Measurements from ENCODE around the gene KIF6.
"Not testable (repeated sequence)": the region's sequence is repeated elsewhere in the genome, so short reads cannot be mapped to it uniquely, and the experiment has no call there.

Gene KIF6

DNA sequence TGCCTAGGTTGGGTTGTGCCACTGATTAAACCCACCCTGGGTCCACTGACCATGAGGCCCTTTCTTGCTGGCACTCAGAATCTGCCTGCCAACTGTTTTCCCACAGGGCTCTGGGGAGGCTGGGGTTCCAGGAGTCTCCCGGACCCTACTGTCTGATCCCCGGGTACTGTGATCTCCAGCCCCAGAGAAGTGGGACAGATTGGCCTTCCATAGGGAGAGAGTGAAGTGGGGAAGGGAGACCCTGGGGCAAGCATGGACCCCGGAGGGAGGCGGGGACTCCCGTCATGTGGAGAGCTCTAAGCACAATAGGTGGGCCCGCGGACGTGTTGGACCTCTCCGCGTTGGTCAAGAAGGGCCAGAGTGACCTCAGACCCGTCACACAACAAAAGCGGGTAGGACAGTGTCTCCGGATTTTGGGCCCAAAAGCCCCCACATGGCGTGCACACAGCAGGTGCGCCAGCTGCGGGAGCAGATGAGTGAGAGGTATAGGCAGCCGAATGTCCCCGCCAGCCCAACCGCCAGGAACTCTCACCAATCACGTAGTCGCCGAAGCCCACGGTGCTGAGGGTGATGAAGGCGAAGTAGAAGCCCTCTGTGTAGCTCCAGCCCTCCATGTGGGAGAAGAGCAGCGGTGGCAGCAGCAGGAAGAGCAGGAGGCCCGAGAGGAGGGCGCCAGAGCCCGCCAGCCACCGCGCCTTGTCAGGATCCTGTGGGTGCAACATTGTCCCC, 421.6 kb downstream of the KIF6 start:
- DNase-seq, result no peak

DNA sequence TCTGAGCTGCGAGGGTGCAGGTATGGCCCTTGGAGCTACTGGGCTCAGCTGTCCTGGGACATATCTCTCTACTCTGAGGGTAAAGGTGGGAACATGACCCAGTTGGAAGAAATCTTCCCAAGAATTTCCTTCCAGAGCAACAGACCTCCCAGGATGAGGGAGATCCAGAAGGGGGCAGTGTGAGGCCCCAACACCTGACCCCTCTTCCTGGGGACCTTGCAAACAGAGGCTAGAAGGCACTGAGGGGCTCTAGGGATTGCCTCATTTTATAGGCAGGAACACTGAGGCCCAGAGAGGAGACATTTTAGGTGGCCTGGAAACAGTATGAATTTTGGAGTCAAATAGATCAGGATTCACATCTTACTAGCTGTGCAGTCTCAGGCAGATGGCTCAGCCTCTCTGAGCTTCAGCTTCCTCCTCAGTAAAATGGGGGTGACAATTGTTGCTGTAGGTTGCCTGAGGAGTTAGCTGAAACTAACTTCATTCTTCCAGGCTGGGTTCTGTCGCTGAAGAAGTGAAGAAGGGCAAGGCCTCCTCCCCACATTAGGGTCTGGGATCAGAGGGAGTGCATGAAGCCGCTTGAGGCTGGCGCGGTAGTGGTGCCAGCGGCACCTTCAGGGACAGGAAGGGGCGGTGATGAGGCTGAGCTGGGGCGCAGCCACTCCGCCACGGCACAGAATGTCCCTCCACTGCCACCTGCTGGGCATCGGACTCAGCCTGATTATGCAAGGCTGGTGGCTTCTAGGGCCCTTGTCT, 422.4 kb downstream of the KIF6 start:
- DNase-seq, result peak; percentile 84

DNA sequence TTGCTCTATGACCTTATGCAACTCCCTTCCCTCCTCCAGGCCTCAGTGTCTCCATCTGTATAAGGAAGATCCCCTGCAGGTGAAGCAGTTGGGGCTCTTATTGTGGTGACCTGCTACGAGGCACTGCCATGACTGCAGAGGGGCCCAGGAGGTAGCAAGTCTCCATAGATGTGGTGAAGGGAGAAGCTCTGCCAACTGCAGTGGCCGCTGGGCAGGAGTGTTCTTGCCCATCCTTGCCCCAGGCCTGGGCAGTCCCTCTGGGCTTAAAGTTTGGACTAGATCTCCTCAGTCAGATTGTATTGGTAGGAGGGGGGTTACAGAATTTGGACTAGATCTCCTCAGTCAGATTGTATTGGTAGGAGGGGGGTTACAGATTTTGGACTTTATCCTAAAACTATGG, 423.2 kb downstream of the KIF6 start:
- DNase-seq, result no peak

DNA sequence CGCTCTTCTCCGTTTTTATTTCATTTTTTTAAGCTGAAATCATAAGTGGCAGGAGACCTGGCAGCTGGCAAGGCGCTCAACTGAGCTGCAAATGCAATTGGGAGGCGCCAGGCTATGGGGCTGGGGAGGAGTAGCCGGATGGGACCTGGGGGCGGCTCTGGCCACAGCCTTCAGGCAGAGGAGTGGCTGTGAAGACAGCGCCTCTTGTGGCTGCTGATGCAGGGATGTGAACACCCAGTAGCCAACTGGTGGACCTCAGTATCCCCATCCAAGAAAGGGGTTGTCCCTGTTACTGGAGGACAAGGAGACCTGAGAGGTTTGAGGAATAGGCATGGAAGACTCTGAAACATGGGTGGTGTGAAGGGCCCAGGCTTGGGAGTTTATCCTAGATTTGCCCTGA, 423.6 kb downstream of the KIF6 start:
- no peak for DNase-seq

DNA sequence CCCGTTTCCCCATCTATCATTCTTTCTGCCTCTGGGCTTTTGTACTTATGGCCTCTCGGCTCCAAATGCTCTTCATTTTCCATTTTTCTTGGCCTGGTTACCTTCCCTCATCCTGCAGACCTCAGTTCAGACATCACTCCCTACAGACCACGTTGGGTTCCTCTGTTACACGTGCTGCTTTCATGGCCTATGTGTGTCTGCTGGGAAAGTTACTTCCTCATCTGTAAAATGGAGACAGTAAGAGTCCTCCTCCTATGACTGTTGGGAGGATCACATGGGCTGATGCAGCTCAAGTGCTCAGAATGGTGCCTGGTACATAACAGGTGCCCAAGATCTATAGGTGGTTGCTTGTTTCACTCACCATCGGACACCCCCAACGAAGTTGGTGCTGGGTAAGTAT, 424.5 kb downstream of the KIF6 start:
- no peak for DNase-seq

DNA sequence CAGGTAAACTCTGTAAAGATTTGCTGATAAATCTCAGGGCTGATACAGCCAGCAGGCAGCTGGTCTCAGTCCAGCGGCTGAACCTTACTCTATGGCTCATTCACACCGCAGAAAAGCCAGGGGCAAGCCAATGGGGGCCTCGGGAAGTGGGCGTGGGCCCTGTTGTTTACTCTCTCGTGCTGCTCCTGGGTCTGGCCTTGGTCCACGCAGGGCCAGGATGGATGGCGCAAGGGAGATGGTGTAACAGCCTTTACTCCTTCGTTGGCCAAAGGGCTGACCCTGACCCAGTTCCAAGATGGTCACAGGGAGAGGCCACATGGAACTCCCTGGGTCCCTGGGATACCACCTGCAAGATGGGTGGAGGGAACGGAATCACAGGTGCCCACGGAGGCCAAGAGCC, 427.1 kb downstream of the KIF6 start:
- DNase-seq, result no peak

DNA sequence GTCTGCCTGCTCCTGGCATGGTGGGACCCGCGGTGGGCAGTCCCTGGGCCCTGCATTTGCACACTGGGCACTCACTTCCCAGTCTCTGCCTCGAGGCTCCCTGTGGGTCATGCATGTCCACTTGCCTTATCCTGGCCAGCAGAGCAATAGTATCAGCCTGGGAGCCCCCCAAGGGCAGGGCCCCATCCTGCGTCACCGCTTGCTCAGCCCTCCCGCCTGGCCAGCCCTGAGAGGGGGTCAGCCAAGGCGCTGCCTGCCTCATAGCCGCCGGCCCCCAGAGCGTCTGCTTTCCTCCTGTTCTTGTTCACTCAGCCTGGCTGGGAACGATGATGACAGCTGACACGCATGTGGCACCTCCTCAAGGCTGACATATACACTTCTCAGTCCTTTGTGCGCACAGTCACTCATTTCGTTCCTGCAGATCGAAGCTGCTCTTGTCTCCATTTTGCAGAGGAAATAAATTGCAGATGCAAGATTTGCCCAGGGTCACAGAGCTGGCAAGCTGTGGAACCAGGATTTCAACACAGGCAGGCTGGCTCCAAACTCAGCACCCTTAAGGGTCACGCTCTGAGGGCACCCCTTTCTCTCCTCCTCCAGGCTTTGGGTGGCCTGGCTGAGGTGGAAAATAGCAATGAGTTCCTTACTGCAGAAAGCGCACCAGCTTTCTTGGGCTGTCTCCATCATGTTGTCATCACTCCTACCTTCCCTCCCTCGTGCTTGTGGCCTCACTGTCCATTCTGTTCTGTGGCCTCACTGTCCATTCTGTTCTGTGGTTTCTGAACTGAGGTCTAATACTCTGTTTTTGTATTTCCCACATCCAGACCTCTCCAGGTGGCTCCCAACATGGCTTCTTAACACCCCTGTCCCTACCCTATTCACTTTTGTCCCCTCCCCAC, 428.2 kb downstream of the KIF6 start:
- DNase-seq, result no peak

DNA sequence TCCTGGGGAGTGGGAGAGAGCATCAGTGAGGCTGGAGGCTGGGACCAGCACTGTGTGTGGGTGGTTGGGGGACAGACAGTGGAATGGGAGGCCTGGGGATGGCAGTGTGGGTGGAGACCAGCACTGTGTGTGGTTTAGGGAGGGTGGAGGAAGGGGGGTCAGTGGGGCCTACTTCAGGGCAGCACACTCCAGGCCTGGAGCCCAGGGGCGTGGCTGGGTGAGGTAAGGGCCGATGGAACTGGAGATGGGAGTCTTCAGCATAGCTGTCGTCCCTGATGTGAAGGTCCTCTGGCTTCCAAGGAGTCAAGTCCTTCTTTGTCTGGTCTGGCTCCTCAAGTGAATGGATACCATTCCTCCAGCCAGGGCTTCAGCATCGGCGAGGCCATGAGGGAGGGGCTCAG, 429.6 kb downstream of the KIF6 start:
- DNase-seq, result no peak

DNA sequence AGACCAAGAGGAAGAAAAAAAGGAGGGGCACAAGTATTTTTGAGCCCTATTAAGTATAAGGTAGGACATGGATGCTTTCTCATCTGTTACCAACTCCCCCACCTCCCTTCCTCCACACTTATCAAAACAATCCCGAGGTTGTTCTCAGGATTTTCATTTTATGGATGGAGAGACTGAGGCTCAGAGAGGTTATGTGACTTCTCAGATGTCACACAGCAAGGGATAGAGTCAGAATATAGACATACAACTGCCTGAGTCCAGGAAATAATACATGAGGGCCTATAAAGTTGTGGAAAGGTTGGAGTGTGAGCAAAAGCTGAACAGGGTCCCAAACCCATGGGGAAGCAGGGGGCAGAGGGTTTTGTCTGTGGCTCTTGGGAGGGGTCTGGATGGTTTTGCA, 430.3 kb downstream of the KIF6 start:
- no peak for DNase-seq

DNA sequence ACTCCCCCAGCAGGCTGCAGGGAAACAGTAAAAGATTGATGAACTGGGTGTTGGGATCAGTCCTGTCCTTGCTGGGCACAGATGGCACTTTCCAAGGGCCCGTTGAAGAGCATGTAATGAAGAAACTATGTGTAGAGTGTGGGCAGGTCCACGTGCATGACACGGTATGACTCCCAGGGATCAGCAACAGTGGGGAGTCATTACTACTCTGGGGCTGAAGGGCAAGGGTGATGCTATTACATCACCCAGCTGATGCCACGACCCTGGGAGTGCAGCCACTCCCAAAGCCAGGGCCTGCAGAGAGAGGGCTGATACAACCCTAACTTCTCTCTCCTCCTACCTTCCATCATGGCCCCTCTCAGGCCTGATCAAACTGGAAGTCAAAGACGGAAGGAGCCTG, 431.1 kb downstream of the KIF6 start:
- no peak for DNase-seq

DNA sequence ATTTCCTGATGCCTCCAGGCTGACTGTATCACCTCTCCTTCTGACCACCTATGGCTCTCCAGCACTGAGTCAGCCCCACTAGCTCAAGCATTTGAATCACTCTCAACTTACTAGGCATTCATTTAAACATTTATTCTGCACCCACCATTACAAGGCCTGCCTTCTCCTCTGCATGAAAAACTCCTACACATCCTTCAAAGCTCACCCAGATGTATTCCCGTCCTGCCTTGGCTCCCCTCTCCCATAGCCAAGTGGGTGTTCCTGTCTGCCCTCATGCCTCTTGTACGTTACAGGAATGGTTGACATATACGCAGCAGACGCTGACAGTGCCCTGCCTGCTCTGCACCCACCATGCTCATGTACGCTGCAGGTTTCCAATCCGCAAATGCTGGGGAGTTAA, 432.6 kb downstream of the KIF6 start:
- DNase-seq, result no peak

DNA sequence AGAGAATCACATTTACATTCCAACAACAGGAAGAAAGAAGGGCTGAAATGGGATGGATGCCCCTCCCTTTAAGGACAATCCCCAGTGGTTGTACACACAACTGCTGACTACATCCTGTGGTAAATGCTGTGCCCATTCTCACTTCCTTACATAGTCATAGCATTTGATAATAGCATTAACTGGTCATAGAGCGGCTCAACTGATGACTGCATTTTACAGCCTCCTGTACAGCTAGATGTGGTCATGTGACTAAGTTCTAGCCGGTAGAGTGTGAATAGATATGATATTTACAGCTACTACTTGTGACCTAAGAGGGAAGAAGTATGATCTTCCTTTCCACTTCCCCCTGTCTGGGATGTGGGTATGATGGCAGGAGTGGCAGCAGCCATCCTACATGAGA, 435.7 kb downstream of the KIF6 start:
- no peak for DNase-seq

DNA sequence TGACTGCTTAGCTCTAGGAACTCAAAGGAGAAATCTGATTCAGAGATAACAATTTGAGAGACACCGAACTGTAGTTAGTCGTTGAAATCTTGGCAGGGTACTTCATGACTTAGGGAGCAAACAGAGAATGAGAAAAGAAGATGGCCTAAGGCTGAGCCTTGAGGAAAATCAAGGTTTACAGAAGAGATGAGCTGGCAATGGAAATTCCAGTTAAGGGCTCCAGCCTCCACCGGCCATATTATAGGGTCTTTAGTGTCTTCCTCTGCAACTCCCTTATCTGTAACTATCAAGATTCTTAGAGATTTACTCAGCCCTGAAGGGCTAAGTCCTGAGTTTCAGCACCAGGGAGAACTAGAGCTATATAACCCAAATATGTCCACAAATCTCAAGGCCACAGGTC, 437.6 kb downstream of the KIF6 start:
- no peak for DNase-seq

DNA sequence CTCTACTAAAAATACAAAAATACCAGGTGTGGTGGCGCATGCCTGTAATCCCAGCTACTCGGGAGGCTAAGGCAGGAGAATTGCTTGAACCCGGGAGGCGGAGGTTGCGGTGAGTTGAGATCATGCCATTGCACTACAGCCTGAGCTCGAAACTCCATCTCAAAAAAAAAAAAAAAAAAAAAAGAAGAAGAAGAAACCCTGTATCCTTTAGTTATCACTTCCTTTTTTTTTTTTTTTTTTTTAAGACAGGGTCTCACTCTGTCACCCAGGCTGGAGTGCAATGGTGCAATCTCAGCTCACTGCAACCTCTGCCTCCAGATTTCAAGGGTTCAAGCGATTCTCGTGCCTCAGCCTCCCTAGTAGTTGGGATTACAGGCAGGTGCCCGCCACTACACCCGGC, 438.6 kb downstream of the KIF6 start:
- not testable (repeated sequence) for DNase-seq

DNA sequence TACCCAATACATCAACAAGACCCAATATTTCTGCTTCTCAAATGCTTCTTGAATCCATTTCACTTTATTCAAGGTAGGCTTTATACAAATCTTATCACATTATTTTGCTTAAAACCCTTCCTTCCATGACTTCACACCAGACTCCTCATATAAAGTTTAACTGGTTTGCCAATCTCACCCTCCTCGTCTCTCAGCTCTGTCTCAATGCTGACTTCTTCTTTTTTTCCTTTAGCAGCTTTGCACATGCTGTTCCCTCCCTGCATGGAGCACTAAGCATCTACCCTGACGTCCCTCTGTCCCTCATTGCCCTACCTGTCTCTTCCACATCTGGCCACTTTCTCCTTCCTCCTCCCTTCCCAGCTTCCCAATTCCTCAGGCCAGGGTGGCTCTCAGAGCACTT, 442.4 kb downstream of the KIF6 start:
- DNase-seq, result no peak

DNA sequence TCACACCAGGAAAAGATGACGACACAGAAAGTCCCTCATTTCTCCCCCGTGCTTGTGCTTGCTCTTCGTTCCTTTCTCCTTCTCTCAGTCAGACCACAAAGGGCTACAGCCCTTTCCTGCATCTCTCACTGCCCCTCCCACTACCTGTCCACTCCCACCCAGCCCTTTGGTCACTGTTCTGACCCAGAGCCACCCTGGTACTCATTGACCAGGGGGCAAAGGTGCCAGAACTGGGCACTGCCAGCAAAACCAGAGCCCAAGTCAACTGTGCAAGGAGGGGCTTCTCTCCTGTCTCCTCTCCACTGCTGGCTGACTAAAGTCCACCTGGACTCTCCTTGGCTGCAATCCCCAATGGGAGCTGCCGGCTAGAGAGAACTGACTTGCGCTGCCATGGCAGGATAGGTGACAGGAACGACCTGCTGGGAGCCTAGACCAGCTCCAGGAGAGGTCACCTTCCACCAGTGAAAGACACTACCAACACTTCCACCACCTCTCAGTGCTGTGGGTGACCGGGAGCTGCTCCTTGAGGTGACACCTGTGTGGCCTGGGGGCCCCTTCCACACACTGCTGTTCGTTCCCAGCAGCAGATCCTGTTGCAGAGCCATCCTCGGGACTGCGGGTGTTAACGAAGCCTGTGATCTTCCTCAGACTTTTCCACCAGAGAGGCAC, 443.8 kb downstream of the KIF6 start:
- no peak for DNase-seq

DNA sequence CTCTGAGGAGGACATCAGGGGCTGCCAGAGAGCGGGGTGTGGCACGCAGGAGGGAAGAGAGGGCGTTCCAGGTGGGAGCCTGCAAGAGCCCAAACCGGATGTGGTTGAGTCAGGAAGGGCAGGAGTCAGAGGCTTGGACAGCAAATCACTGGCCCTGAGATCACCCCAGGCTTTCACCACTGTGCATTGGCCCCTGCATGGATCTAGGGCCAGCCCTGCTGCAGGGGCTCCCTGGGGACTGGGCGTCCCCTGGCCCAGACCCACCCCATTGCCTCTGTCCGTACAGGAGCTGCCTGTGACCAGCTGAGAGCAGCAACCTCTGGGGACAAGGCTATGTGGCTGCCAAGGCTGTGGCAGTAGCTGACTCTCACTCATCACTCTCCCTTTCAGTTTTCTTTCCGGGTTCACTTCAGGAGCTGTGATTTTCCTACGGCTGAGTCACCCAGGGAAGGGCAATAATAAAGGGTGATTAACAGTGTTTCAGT, 444.9 kb downstream of the KIF6 start:
- DNase-seq, result no peak
